RWPE2 (cell line): ENCODE results near the gene URAD.

Experiments used
- ATAC-seq: fragments of 200-7000 bp; cut with Tn5 transposase; 3 replicates; pipeline ENCODE4 v1.9.1; 2021; ENCODE audit warnings: low read depth
- DNase-seq: peaks from one replicate; pipeline ENCODE4 v3.0.0-alpha.2; 2020; ENCODE audit warnings: low spot score
- H3K27ac ChIP-seq: fragments of 450-650 bp; 2 replicates; pipeline ENCODE4 v1.5.1; 2017; ENCODE audit warnings: mild to moderate bottlenecking; ENCODE audit not compliant: poor library complexity, severe bottlenecking
- H3K27me3 ChIP-seq: fragments of 250-450 bp; sonication (Bioruptor Pico); 2 replicates; pipeline ENCODE4 v1.5.1; 2021; ENCODE audit warnings: mild to moderate bottlenecking, moderate library complexity; ENCODE audit not compliant: insufficient read depth, poor library complexity, severe bottlenecking
- H3K36me3 ChIP-seq: fragments of 250-450 bp; sonication (Bioruptor Pico); 2 replicates; pipeline ENCODE4 v1.5.1; 2020; ENCODE audit warnings: low read depth, mild to moderate bottlenecking, moderate library complexity
- H3K4me1 ChIP-seq: fragments of 250-450 bp; sonication (Bioruptor Pico); 2 replicates; pipeline ENCODE4 v1.5.1; 2021; ENCODE audit warnings: mild to moderate bottlenecking, moderate library complexity; ENCODE audit not compliant: insufficient read depth, poor library complexity, severe bottlenecking
- H3K4me3 ChIP-seq: fragments of 250-450 bp; sonication (Bioruptor Pico); 2 replicates; pipeline ENCODE4 v1.5.1; 2021; ENCODE audit warnings: mild to moderate bottlenecking, moderate library complexity; ENCODE audit not compliant: severe bottlenecking
- H3K9me3 ChIP-seq: fragments of 250-450 bp; sonication (Bioruptor Pico); 2 replicates; pipeline ENCODE4 v1.5.1; 2021; ENCODE audit warnings: mild to moderate bottlenecking, moderate library complexity; ENCODE audit not compliant: severe bottlenecking
- CTCF ChIP-seq: fragments of 450-650 bp; IDR thresholded peaks from one replicate; pipeline ENCODE4 v1.5.1; 2017; ENCODE audit warnings: mild to moderate bottlenecking, moderate library complexity; ENCODE audit not compliant: poor library complexity, severe bottlenecking

URAD gene

GRCh38 chr13:27952876-27953675, 35.4 kb downstream of the URAD start:
- DNase-seq (no peak), ATAC-seq (no peak)
- H3K4me3 ChIP-seq: no peak overlapping the region
- TF ChIP-seq CTCF: no peak
- no peaks in the 10 kb centered on the region for H3K4me1 ChIP-seq
- H3K36me3 ChIP-seq: no peaks in the 10 kb centered on the region
- H3K27ac ChIP-seq: no peak overlapping the region
- peaks cover 71% of the 10 kb centered on the region for H3K27me3 ChIP-seq
- no peaks in the 10 kb centered on the region for H3K9me3 ChIP-seq

GRCh38 chr13:27942972-27943371, 45.5 kb downstream of the URAD start:
- Histone ChIP-seq H3K4me3 (no peak overlapping the region), H3K36me3 (no peaks in the 10 kb centered on the region), H3K27me3 (no peaks in the 10 kb centered on the region), H3K4me1 (no peaks in the 10 kb centered on the region), H3K27ac (no peak overlapping the region), H3K9me3 (no peaks in the 10 kb centered on the region)
- no peak for TF ChIP-seq CTCF
- DNase-seq: no peak
- ATAC-seq: no peak

- Histone ChIP-seq H3K4me1 (no peaks in the 10 kb centered on the region), H3K36me3 (no peaks in the 10 kb centered on the region), H3K27me3 (peaks cover 30% of the 10 kb centered on the region), H3K27ac (no peak overlapping the region), H3K9me3 (no peaks in the 10 kb centered on the region), H3K4me3 (no peak overlapping the region)
- TF ChIP-seq CTCF: no peak
- no peak for ATAC-seq
- no peak for DNase-seq
These were observed 54.7 kb downstream of the URAD start for GRCh38 chr13:27933580-27934328.

GRCh38 chr13:27933118-27933517, 55.4 kb downstream of the URAD start:
- no peak for ATAC-seq
- peaks cover 36% of the 10 kb centered on the region for H3K27me3 ChIP-seq
- H3K4me1 ChIP-seq: no peaks in the 10 kb centered on the region
- no peak overlapping the region for H3K4me3 ChIP-seq
- H3K27ac ChIP-seq: no peak overlapping the region
- no peaks in the 10 kb centered on the region for H3K9me3 ChIP-seq
- DNase-seq: no peak
- no peak for TF ChIP-seq CTCF
- H3K36me3 ChIP-seq: no peaks in the 10 kb centered on the region

- no peak overlapping the region for H3K4me3 ChIP-seq
- no peak overlapping the region for H3K27ac ChIP-seq
- no peaks in the 10 kb centered on the region for H3K4me1 ChIP-seq
- no peak for DNase-seq
- H3K36me3 ChIP-seq: no peaks in the 10 kb centered on the region
- TF ChIP-seq CTCF: no peak
- no peaks in the 10 kb centered on the region for H3K9me3 ChIP-seq
- no peak for ATAC-seq
- peaks cover 69% of the 10 kb centered on the region for H3K27me3 ChIP-seq
These were observed 58.6 kb downstream of the URAD start for GRCh38 chr13:27929868-27930267.
